WTC11 (cell line): Measurements from ENCODE around the gene TMUB1. TPM values are rescaled to one million over a fixed set of nuclear protein-coding genes. Genes with fewer than 3 reads are reported as not detected.

Experiments used
- ATAC-seq: fragments of 200-7000 bp; cut with Tn5 transposase; 2 replicates; pipeline ENCODE4 v1.10.0; 2021; ENCODE audit warnings: mild to moderate bottlenecking, moderate library complexity
- CTCF ChIA-PET: fragments of 300-600 bp; sonication (Branson Sonifier 250); formaldehyde crosslinking; loops from one replicate; lab custom pipeline; 2021; ENCODE audit warnings: antibody characterized with exemption; lab: Charles Lee
- POLR2A ChIA-PET: fragments of 350-600 bp; sonication (Branson Sonifier 250); formaldehyde crosslinking; loops from one replicate; lab custom pipeline; 2021; ENCODE audit warnings: antibody characterized with exemption; lab: Charles Lee
- DNase-seq: peaks from one replicate; pipeline ENCODE4 v3.0.0; 2021; ENCODE audit warnings: low spot score
- H3K27ac Mint-ChIP-seq: 2 replicates; pipeline ENCODE4 v1.8.0; 2021; ENCODE audit warnings: mixed read lengths
- H3K27me3 Mint-ChIP-seq: 2 replicates; pipeline ENCODE4 v1.8.0; 2021; ENCODE audit warnings: low read depth, mild to moderate bottlenecking, moderate library complexity, mixed read lengths
- H3K36me3 Mint-ChIP-seq: 2 replicates; pipeline ENCODE4 v1.8.0; 2021; ENCODE audit warnings: mixed read lengths
- H3K4me1 Mint-ChIP-seq: 2 replicates; pipeline ENCODE4 v1.8.0; 2022; ENCODE audit warnings: mixed read lengths
- H3K4me3 Mint-ChIP-seq: 2 replicates; pipeline ENCODE4 v1.8.0; 2021; ENCODE audit warnings: mild to moderate bottlenecking, moderate library complexity, mixed read lengths
- H3K9me3 Mint-ChIP-seq: 2 replicates; pipeline ENCODE4 v1.8.0; 2021; ENCODE audit warnings: mixed read lengths
- AFF4 ChIP-seq: sonication (generic); formaldehyde crosslinking; IDR thresholded peaks from 2 replicates; pipeline ENCODE4 v1.8.1; 2023; ENCODE audit warnings: mild to moderate bottlenecking, missing genetic modification reagents, borderline replicate concordance
- ATF1 ChIP-seq: sonication (generic); formaldehyde crosslinking; IDR thresholded peaks from 2 replicates; pipeline ENCODE4 v1.8.1; 2023; ENCODE audit warnings: mild to moderate bottlenecking, moderate library complexity, missing genetic modification reagents
- CBFB ChIP-seq: sonication (generic); formaldehyde crosslinking; IDR thresholded peaks from 2 replicates; pipeline ENCODE4 v1.8.1; 2022; ENCODE audit warnings: mild to moderate bottlenecking, low read depth, missing genetic modification reagents
- CTCF ChIP-seq: fragments of 200-600 bp; IDR thresholded peaks from 2 replicates; pipeline ENCODE4 v1.8.0; 2022; ENCODE audit warnings: antibody characterized with exemption
- ELF4 ChIP-seq: sonication (generic); formaldehyde crosslinking; IDR thresholded peaks from 2 replicates; pipeline ENCODE4 v1.8.1; 2022; ENCODE audit warnings: low read depth, mild to moderate bottlenecking, moderate library complexity, missing genetic modification reagents
- ESRRA ChIP-seq: sonication (generic); formaldehyde crosslinking; IDR thresholded peaks from 2 replicates; pipeline ENCODE4 v1.8.1; 2022; ENCODE audit warnings: mild to moderate bottlenecking, missing genetic modification reagents, borderline replicate concordance
- FOXJ3 ChIP-seq: sonication (generic); formaldehyde crosslinking; IDR thresholded peaks from 2 replicates; pipeline ENCODE4 v1.9.0; 2021; ENCODE audit warnings: missing genetic modification reagents, mild to moderate bottlenecking, borderline replicate concordance
- FOXP1 ChIP-seq: sonication (generic); formaldehyde crosslinking; IDR thresholded peaks from 2 replicates; pipeline ENCODE4 v1.8.0; 2022; ENCODE audit warnings: missing genetic modification reagents, mild to moderate bottlenecking, moderate library complexity, borderline replicate concordance
- GRHL2 ChIP-seq: fragments of 250-450 bp; sonication (Bioruptor Pico); IDR thresholded peaks from 2 replicates; pipeline ENCODE4 v1.8.0; 2022; ENCODE audit warnings: mild to moderate bottlenecking, moderate library complexity; ENCODE audit not compliant: insufficient replicate concordance, severe bottlenecking
- IRF2 ChIP-seq: sonication (generic); formaldehyde crosslinking; IDR thresholded peaks from 2 replicates; pipeline ENCODE4 v1.8.0; 2022; ENCODE audit warnings: low read depth, missing genetic modification reagents, borderline replicate concordance
- MXD4 ChIP-seq: fragments of 250-450 bp; sonication (Bioruptor Pico); IDR thresholded peaks from 2 replicates; pipeline ENCODE4 v1.8.0; 2021; ENCODE audit warnings: mild to moderate bottlenecking, moderate library complexity, borderline replicate concordance
- NFE2L1 ChIP-seq: sonication (generic); formaldehyde crosslinking; IDR thresholded peaks from 2 replicates; pipeline ENCODE4 v1.8.1; 2023; ENCODE audit warnings: missing genetic modification reagents
- NR1H2 ChIP-seq: sonication (generic); formaldehyde crosslinking; IDR thresholded peaks from 2 replicates; pipeline ENCODE4 v1.9.0; 2021; ENCODE audit warnings: mild to moderate bottlenecking, moderate library complexity, missing genetic modification reagents
- NR3C1 ChIP-seq: sonication (generic); formaldehyde crosslinking; conservative IDR thresholded peaks from 2 replicates; pipeline ENCODE4 v1.8.1; 2023; ENCODE audit warnings: low read depth, mild to moderate bottlenecking, missing genetic modification reagents
- PRRX2 ChIP-seq: fragments of 250-450 bp; sonication (Bioruptor Pico); IDR thresholded peaks from 2 replicates; pipeline ENCODE4 v1.8.0; 2021; ENCODE audit warnings: mild to moderate bottlenecking
- RELA ChIP-seq: sonication (generic); formaldehyde crosslinking; IDR thresholded peaks from 2 replicates; pipeline ENCODE4 v1.8.1; 2022; ENCODE audit warnings: missing genetic modification reagents, mild to moderate bottlenecking, borderline replicate concordance
- SMAD4 ChIP-seq: sonication (generic); formaldehyde crosslinking; IDR thresholded peaks from 2 replicates; pipeline ENCODE4 v1.8.0; 2022; ENCODE audit warnings: mild to moderate bottlenecking, missing genetic modification reagents
- TEAD4 ChIP-seq: sonication (generic); formaldehyde crosslinking; IDR thresholded peaks from 2 replicates; pipeline ENCODE4 v1.8.0; 2022; ENCODE audit warnings: mild to moderate bottlenecking, missing genetic modification reagents
- ZBTB43 ChIP-seq: sonication (generic); formaldehyde crosslinking; IDR thresholded peaks from 2 replicates; pipeline ENCODE4 v1.8.1; 2023; ENCODE audit warnings: mild to moderate bottlenecking, missing genetic modification reagents
- ZNF416 ChIP-seq: fragments of 250-450 bp; sonication (Bioruptor Pico); IDR thresholded peaks from 2 replicates; pipeline ENCODE4 v1.9.0; 2021; ENCODE audit warnings: mild to moderate bottlenecking, inconsistent platforms
- ZNF423 ChIP-seq: fragments of 250-450 bp; sonication (Bioruptor Pico); IDR thresholded peaks from 2 replicates; pipeline ENCODE4 v2.1.2; 2022; ENCODE audit warnings: mild to moderate bottlenecking, moderate library complexity
- ZNF671 ChIP-seq: fragments of 250-450 bp; sonication (Bioruptor Pico); IDR thresholded peaks from 2 replicates; pipeline ENCODE4 v1.8.0; 2021; ENCODE audit warnings: mild to moderate bottlenecking
- total RNA-seq: library from RNA; stranded (reverse); gene quantifications from 3 replicates; pipeline ENCODE4 v1.2.3, GENCODE V29; 2021
- TF ChIP-seq, protein P1 (sequence below): sonication (generic); formaldehyde crosslinking; IDR thresholded peaks from 2 replicates; pipeline ENCODE4 v1.8.1; 2023; ENCODE audit warnings: mild to moderate bottlenecking, missing genetic modification reagents
- TF ChIP-seq, protein P2 (sequence below): fragments of 250-450 bp; sonication (Bioruptor Pico); conservative IDR thresholded peaks from 2 replicates; pipeline ENCODE4 v1.9.0; 2021; ENCODE audit warnings: mild to moderate bottlenecking

Gene TMUB1
- total RNA-seq, 1 experiment from 2014 or later = 72.8 TPM

DNA sequence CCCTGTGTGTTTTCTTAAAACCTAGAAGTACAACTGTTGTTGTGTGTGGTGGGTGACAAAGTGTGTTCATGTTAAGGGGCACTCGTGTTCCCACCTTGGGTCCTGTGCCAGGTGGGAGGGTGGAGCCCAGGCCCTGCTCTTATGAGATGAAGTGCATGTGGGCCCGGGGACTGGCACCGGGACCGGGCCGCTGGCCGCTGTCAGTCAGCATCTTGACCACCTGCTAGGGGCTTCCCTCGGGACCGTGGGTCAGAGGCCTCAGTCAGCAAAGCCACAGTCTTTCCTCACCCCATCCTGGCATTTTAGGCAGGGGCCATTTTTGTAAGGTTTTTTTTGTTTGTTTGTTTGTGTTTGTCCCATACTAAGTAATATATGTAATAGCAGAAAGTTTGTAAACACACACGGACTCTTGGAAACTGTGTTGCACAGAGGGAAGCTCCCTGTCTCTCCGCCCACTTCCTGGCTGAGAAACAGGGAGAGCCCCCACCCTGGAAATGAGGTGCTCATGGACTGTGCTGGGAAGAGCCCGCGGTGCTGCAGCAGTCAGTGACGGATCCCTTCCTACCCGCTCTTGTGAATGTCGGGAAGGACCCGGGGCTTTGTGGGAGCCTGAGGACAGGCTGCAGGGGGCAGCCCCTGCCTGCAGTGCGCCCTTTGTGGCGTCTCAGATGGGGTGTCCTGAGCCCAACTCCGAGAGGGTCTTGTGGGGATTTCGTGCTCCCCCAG, 16.4 kb upstream of the TMUB1 start (continued):
- TF ChIP-seq, protein P1, sequence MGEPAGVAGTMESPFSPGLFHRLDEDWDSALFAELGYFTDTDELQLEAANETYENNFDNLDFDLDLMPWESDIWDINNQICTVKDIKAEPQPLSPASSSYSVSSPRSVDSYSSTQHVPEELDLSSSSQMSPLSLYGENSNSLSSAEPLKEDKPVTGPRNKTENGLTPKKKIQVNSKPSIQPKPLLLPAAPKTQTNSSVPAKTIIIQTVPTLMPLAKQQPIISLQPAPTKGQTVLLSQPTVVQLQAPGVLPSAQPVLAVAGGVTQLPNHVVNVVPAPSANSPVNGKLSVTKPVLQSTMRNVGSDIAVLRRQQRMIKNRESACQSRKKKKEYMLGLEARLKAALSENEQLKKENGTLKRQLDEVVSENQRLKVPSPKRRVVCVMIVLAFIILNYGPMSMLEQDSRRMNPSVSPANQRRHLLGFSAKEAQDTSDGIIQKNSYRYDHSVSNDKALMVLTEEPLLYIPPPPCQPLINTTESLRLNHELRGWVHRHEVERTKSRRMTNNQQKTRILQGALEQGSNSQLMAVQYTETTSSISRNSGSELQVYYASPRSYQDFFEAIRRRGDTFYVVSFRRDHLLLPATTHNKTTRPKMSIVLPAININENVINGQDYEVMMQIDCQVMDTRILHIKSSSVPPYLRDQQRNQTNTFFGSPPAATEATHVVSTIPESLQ (CRISPR knock-in tag) = no peak
- TF ChIP-seq ZNF416 (CRISPR knock-in tag) = no peak
- TF ChIP-seq FOXP1 (CRISPR knock-in tag) = no peak
- TF ChIP-seq CBFB (CRISPR knock-in tag) = no peak
- TF ChIP-seq ZBTB43 (CRISPR knock-in tag) = no peak
- no peak for TF ChIP-seq TEAD4
- no peak for TF ChIP-seq FOXJ3 (CRISPR knock-in tag)
- TF ChIP-seq GRHL2 (CRISPR knock-in tag) = no peak

- Mint-ChIP-seq H3K27ac (no peak overlapping the region), H3K4me1 (peaks cover 26% of the 10 kb centered on the region), H3K9me3 (no peaks in the 10 kb centered on the region), H3K36me3 (peaks cover 19% of the 10 kb centered on the region), H3K4me3 (no peak overlapping the region), H3K27me3 (no peaks in the 10 kb centered on the region)
- ChIA-PET POLR2A (no interaction called here), CTCF (interaction anchor here (0.9 to 10.4 kb wide), 3 partner anchors 16 to 36 kb away, joined by 3 to 118 read pairs (median 4); no protein-coding TSS in a partner anchor)
- ATAC-seq (no peak), DNase-seq (no peak)
- TF ChIP-seq CTCF (no peak), TEAD4 (no peak), ZNF671 (CRISPR knock-in tag) (no peak), SMAD4 (CRISPR knock-in tag) (no peak), NR3C1 (CRISPR knock-in tag) (no peak), PRRX2 (CRISPR knock-in tag) (no peak), ESRRA (CRISPR knock-in tag) (no peak), RELA (CRISPR knock-in tag) (no peak), NFE2L1 (CRISPR knock-in tag) (no peak), IRF2 (CRISPR knock-in tag) (no peak), MXD4 (CRISPR knock-in tag) (no peak), ELF4 (CRISPR knock-in tag) (no peak), ZNF423 (CRISPR knock-in tag) (no peak), NR1H2 (CRISPR knock-in tag) (no peak), ATF1 (CRISPR knock-in tag) (no peak), AFF4 (no peak)
- TF ChIP-seq, protein P2, sequence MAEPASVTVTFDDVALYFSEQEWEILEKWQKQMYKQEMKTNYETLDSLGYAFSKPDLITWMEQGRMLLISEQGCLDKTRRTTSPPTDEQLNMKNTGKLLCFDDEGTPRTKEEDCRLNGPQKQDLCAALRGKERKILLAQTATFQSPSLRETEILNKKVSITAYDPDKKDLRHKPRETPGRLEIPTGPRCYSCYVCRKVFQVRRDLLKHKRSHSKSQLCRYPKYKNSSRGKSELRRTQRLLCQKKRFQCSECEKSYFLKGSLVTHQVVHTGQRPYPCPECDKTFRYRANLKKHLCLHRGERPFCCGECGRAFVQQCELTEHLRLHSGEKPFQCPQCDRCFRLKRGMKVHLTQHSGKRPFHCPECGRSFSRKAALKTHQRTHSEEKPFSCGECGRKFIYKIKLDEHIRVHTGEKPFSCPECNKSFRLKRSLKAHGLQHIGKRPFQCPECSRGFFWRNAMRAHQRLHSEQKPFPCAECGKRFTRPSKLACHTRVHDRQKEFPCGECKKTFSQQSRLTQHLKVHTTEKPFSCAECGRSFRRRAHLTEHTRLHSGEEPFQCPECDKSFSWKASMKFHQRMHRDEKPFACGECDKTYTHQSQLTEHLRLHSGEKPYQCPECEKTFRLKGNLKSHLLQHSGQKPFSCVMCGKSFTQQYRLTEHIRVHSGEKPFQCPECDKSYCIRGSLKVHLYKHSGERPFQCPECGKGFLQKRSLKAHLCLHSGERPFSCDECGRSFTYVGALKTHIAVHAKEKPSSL (CRISPR knock-in tag) = no peak
Observed at GRCh38 chr7:151095828-151096475, 12.7 kb upstream of the TMUB1 start.
